ENCODE data around the gene ZFP36L1. TPM values are rescaled to one million over a fixed set of nuclear protein-coding genes. Genes with fewer than 3 reads are reported as not detected.

ZFP36L1 gene
- total and polyA plus RNA-seq, 2 of the 13 experiments (the other 11 are each of a cell fraction or from before 2014, with no cell fraction given): 7.4 to 10.2 TPM

DNA sequence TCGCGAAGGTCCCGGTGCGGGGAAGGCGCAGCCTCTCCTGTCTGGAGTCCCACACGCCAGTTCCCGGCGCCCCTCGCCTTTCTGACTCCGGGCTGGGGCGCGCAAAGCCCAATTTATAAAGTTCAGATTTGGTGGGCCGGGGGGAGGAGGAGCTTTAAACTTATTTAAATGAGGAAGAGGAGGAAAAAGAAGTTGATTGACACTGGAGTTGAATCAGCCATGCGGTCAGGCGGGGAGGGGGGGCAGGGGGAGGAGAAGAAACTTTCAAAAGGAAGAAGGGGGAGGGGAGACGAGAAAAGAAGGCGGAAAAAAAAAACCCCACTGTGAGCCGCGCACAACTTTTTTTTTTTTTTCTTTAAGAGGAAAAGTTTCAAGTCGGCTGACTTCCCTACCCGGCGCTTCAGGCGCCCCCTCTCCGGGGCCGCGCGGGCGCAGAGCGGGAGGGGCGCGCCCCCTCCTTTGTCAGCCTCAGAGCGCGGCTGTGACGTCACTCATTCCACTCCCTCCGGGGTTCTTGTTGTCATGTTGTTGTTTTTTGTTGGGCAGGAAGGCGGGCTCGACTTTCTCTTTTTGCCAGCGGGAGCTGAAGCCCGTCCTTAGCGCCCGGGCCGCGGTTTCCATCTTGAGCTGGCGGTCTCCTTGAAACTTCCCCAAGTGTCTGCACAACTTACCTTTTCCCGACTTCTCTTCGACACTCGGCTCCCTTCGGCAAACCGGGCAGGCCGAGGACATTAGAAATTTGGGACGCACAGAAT is at the start of gene ZFP36L1 (continued):
- TF ChIP-seq, protein P1, sequence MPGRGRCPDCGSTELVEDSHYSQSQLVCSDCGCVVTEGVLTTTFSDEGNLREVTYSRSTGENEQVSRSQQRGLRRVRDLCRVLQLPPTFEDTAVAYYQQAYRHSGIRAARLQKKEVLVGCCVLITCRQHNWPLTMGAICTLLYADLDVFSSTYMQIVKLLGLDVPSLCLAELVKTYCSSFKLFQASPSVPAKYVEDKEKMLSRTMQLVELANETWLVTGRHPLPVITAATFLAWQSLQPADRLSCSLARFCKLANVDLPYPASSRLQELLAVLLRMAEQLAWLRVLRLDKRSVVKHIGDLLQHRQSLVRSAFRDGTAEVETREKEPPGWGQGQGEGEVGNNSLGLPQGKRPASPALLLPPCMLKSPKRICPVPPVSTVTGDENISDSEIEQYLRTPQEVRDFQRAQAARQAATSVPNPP (CRISPR knock-in tag; IDR thresholded peaks at IDR 0.05): peak; percentile 30; the same call in 1 of the 2 replicates
- TF ChIP-seq ZNF557 (CRISPR knock-in tag; IDR thresholded peaks at IDR 0.05) (no peak; the same call in 1 of the 2 replicates), ZNF451 (CRISPR knock-in tag; IDR thresholded peaks at IDR 0.05) (no peak), GABPA (IDR thresholded peaks at IDR 0.05; ENCODE audit: low read depth, low read length) (no peak), GABPA (CRISPR knock-in tag; IDR thresholded peaks at IDR 0.05; ENCODE audit: low read depth) (no peak), ZNF598 (CRISPR knock-in tag; IDR thresholded peaks at IDR 0.05; ENCODE audit: borderline replicate concordance) (no peak), MAFG (CRISPR knock-in tag; IDR thresholded peaks at IDR 0.05) (no peak), SNAI1 (CRISPR knock-in tag; IDR thresholded peaks at IDR 0.05; ENCODE audit: borderline replicate concordance) (no peak), ZNF30 (CRISPR knock-in tag; IDR thresholded peaks at IDR 0.05) (no peak), ZNF563 (CRISPR knock-in tag; IDR thresholded peaks at IDR 0.05) (0 out of 2 replicates have a peak, but pooled peaks have one; percentile 20), KDM5A (IDR thresholded peaks at IDR 0.05; ENCODE audit: borderline replicate concordance, low read length) (no peak), SIN3A (IDR thresholded peaks at IDR 0.05; ENCODE audit: borderline replicate concordance, low read depth, low read length) (peak; percentile 90; the same call in 1 of the 2 replicates), SPEN (CRISPR knock-in tag; IDR thresholded peaks at IDR 0.05; ENCODE audit: low read depth) (no peak; the same call in none of the 2 replicates), ZNF337 (CRISPR knock-in tag; IDR thresholded peaks at IDR 0.05; ENCODE audit: borderline replicate concordance, low read depth) (no peak), ARNT (IDR thresholded peaks at IDR 0.05) (no peak), PHF8 (CRISPR knock-in tag; IDR thresholded peaks at IDR 0.05) (peak; percentile 18), CENPX (CRISPR knock-in tag; IDR thresholded peaks at IDR 0.05) (no peak), ZNF446 (CRISPR knock-in tag; IDR thresholded peaks at IDR 0.05) (no peak), ZNF605 (CRISPR knock-in tag; IDR thresholded peaks at IDR 0.05) (peak; percentile 58), MAF1 (CRISPR knock-in tag; IDR thresholded peaks at IDR 0.05; ENCODE audit: borderline replicate concordance) (no peak)
- TF ChIP-seq, protein P2, sequence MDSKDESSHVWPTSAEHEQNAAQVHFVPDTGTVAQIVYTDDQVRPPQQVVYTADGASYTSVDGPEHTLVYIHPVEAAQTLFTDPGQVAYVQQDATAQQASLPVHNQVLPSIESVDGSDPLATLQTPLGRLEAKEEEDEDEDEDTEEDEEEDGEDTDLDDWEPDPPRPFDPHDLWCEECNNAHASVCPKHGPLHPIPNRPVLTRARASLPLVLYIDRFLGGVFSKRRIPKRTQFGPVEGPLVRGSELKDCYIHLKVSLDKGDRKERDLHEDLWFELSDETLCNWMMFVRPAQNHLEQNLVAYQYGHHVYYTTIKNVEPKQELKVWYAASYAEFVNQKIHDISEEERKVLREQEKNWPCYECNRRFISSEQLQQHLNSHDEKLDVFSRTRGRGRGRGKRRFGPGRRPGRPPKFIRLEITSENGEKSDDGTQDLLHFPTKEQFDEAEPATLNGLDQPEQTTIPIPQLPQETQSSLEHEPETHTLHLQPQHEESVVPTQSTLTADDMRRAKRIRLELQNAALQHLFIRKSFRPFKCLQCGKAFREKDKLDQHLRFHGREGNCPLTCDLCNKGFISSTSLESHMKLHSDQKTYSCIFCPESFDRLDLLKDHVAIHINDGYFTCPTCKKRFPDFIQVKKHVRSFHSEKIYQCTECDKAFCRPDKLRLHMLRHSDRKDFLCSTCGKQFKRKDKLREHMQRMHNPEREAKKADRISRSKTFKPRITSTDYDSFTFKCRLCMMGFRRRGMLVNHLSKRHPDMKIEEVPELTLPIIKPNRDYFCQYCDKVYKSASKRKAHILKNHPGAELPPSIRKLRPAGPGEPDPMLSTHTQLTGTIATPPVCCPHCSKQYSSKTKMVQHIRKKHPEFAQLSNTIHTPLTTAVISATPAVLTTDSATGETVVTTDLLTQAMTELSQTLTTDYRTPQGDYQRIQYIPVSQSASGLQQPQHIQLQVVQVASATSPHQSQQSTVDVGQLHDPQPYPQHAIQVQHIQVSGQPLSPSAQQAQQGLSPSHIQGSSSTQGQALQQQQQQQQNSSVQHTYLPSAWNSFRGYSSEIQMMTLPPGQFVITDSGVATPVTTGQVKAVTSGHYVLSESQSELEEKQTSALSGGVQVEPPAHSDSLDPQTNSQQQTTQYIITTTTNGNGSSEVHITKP (CRISPR knock-in tag; IDR thresholded peaks at IDR 0.05; ENCODE audit: low read depth): peak; percentile 96
- TF ChIP-seq, protein P3, sequence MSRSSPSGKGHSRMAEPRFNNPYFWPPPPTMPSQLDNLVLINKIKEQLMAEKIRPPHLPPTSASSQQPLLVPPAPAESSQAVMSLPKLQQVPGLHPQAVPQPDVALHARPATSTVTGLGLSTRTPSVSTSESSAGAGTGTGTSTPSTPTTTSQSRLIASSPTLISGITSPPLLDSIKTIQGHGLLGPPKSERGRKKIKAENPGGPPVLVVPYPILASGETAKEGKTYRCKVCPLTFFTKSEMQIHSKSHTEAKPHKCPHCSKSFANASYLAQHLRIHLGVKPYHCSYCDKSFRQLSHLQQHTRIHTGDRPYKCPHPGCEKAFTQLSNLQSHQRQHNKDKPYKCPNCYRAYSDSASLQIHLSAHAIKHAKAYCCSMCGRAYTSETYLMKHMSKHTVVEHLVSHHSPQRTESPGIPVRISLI (CRISPR knock-in tag; IDR thresholded peaks at IDR 0.05; ENCODE audit: borderline replicate concordance): peak; percentile 80; the same call in 1 of the 2 replicates
- TF ChIP-seq, protein P4, sequence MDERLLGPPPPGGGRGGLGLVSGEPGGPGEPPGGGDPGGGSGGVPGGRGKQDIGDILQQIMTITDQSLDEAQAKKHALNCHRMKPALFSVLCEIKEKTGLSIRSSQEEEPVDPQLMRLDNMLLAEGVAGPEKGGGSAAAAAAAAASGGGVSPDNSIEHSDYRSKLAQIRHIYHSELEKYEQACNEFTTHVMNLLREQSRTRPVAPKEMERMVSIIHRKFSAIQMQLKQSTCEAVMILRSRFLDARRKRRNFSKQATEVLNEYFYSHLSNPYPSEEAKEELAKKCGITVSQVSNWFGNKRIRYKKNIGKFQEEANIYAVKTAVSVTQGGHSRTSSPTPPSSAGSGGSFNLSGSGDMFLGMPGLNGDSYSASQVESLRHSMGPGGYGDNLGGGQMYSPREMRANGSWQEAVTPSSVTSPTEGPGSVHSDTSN (CRISPR knock-in tag; IDR thresholded peaks at IDR 0.05): peak; percentile 85

Data from HepG2 (cell line).